ENCODE measurements around the gene CCNE1. TPM values are rescaled to one million over a fixed set of nuclear protein-coding genes. Genes with fewer than 3 reads are reported as not detected.

The CCNE1 gene
- 7.0 and 8.9 TPM in 2 replicates for total RNA-seq (2012; rRNA removed)

DNA sequence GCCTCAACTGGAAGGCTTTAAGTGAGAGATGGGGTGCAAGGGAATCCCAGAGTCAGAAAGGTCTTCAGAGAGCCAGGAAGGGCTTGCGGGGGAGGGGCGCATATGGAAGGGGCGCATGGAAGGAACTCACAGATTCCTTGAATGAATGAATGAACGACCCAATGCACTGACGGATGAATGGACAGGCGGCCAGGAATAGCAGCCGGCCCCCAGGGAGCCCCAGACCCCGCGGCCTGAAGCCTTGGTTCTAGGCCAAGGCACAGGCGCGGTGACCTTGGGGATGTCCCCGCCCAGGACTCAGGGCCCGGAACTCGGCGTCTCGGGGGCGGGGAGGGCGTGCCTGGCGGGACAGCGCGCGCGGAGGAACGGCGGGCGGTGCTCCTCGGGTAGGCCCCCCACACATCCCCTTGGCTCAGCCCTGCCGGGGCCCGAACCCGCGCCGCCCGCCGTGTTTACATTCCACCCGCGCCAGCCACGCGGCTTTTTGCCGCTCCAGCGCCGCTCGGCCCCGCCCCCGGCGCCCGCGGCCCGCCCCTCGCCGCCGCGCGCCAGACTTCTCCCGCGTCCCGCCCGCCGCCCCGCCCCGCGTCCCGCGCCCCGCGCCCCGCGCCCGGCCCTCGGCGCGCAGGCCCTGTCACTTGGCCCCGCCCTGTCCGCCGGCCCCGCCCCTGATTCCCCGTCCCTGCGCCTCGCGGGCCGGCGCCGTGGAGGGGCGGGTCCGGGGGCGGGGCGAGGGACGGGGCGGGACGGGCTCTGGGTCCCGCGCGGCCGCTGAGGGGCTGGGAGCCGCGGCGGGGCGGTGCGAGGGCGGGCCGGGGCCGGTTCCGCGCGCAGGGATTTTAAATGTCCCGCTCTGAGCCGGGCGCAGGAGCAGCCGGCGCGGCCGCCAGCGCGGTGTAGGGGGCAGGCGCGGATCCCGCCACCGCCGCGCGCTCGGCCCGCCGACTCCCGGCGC, at the start of gene CCNE1:
Gene CCNE1, plus strand, starts transcription at position 867 of the 955 bp plus-strand sequence. CDS start 565 bp downstream, outside the sequence.
- H3K9me3 ChIP-seq (replicated peaks; ENCODE audit: low read length) = no peaks in the 10 kb centered on the region
- no peaks in the 10 kb centered on the region for H3K27me3 ChIP-seq (ENCODE audit: control insufficient read depth, insufficient read depth, low read length)
- H3K4me1 ChIP-seq (ENCODE audit: control insufficient read depth, insufficient read depth, low read length) = peaks cover 5% of the 10 kb centered on the region
- no peaks in the 10 kb centered on the region for H3K36me3 ChIP-seq (ENCODE audit: insufficient read depth, low read length)
- peak within 1 kb of the TSS; percentile 65 for H3K9ac ChIP-seq (ENCODE audit: low read depth, low read length)
- peak within 1 kb of the TSS; percentile 86 for H3K4me2 ChIP-seq (ENCODE audit: low read length)
- peak within 1 kb of the TSS; percentile 71 for H3K4me3 ChIP-seq (ENCODE audit: low read length)

DNA sequence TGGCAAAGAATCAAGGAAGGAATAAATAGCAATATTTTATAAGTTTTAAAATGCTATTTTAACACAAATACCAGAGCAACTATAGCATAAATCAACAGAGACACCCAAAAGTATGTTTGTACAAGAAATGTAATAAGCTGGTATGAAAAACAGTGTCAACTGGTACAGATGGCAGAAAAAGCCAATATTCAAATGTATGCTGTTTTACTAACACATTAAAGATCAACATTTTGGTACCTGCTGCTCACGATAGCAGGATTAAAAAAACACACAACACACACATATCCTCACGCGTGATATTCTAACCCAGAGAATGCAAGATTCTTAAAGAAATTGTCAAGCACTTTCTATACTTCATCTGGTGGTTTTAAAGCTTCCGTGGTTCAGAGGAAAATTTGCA, 48.6 kb upstream of the CCNE1 start:
- no peaks in the 10 kb centered on the region for H3K4me1 ChIP-seq (ENCODE audit: control insufficient read depth, insufficient read depth, low read length)
- H3K4me3 ChIP-seq (ENCODE audit: low read length) = no peak overlapping the region
- no peaks in the 10 kb centered on the region for H3K36me3 ChIP-seq (ENCODE audit: insufficient read depth, low read length)
- no peak overlapping the region for H3K9ac ChIP-seq (ENCODE audit: low read depth, low read length)
- H3K27me3 ChIP-seq (ENCODE audit: control insufficient read depth, insufficient read depth, low read length) = peaks cover 9% of the 10 kb centered on the region
- no peak overlapping the region for H3K4me2 ChIP-seq (ENCODE audit: low read length)
- H3K9me3 ChIP-seq (replicated peaks; ENCODE audit: low read length) = no peaks in the 10 kb centered on the region

DNA sequence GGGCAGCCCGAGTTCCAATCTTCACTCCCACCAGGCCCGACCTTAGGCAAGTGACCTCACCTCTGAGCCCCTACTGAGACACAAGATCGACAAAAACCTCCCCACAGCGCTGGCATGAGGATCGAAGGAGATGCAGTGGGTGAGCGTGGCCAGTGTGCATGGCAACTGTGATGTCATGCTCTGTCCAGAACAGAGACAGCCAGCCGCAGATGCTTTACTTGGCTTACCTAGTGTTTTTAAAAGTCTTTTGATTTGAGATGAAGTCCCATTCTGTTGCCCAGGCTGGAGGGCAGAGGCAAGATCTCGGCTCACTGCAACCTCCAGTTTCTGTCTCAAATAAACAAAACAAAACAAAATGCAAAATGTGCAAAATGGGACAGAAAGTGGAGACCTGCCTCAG, 47.4 kb upstream of the CCNE1 start:
- H3K4me2 ChIP-seq (ENCODE audit: low read length) = no peak overlapping the region
- H3K9ac ChIP-seq (ENCODE audit: low read depth, low read length) = no peak overlapping the region
- H3K4me3 ChIP-seq (ENCODE audit: low read length) = no peak overlapping the region
- peaks cover 9% of the 10 kb centered on the region for H3K27me3 ChIP-seq (ENCODE audit: control insufficient read depth, insufficient read depth, low read length)
- no peaks in the 10 kb centered on the region for H3K9me3 ChIP-seq (replicated peaks; ENCODE audit: low read length)
- H3K36me3 ChIP-seq (ENCODE audit: insufficient read depth, low read length) = no peaks in the 10 kb centered on the region
- H3K4me1 ChIP-seq (ENCODE audit: control insufficient read depth, insufficient read depth, low read length) = no peaks in the 10 kb centered on the region

DNA sequence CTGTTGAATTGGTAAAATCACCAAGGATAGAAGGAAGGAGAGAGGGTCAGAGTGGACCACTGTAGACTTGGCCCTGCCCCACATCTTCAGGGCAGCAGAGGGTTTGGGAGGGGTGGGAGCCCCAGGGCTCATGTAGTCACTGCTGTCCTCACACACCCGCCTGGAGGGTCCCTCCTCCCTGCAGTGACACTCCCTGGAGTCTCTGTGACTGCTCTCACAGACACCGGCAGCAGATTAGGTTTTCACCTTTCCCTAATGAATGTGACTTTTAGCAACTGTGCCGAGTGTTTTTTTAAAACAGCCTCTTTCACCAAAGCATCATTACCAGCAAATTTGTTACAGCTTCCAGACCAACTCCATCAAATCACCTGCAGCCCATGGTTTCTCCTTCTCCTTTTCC, 45.7 kb upstream of the CCNE1 start:
- no peak overlapping the region for H3K4me2 ChIP-seq (ENCODE audit: low read length)

DNA sequence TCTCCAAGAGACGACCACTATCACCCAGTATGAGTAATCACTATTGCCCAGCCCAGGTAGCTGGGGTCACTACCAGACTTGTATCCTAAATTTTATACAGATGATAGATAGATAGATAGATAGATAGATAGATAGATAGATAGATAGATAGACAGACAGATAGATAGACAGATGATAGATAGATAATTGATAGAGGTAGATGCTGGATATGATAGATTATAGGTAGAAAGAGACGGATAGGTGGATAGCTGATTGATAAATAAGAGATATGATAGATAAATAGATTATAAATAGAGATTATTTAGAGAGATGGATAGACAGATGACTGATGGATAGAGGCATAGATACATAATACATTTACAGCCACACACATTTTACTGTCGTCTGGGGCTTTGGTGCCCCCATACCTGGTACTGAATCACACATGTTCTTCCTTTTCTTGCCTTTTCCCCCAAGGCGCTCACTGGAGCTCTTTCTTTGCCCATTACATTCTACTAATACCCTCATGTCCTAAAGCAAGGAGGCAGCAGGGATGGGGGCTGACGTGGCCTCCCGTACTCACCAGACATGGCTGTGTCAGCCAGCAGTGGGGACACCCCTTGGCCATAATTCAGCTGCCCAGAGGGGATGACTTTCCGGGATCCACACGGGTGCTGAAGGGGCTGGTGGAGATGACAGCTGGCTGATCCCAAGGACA, 44.6 kb upstream of the CCNE1 start:
- H3K4me3 ChIP-seq (ENCODE audit: low read length) = no peak overlapping the region
- no peaks in the 10 kb centered on the region for H3K9me3 ChIP-seq (replicated peaks; ENCODE audit: low read length)
- no peak overlapping the region for H3K4me2 ChIP-seq (ENCODE audit: low read length)
- H3K4me1 ChIP-seq (ENCODE audit: control insufficient read depth, insufficient read depth, low read length) = no peaks in the 10 kb centered on the region
- H3K36me3 ChIP-seq (ENCODE audit: insufficient read depth, low read length) = no peaks in the 10 kb centered on the region
- H3K9ac ChIP-seq (ENCODE audit: low read depth, low read length) = no peak overlapping the region
- H3K27me3 ChIP-seq (ENCODE audit: control insufficient read depth, insufficient read depth, low read length) = peaks cover 7% of the 10 kb centered on the region

More for the DNA sequence above, 45.7 kb upstream of the CCNE1 start:
- Histone ChIP-seq H3K9ac (ENCODE audit: low read depth, low read length) (no peak overlapping the region), H3K27me3 (ENCODE audit: control insufficient read depth, insufficient read depth, low read length) (peaks cover 9% of the 10 kb centered on the region), H3K4me3 (ENCODE audit: low read length) (no peak overlapping the region), H3K4me1 (ENCODE audit: control insufficient read depth, insufficient read depth, low read length) (no peaks in the 10 kb centered on the region), H3K9me3 (replicated peaks; ENCODE audit: low read length) (no peaks in the 10 kb centered on the region), H3K36me3 (ENCODE audit: insufficient read depth, low read length) (no peaks in the 10 kb centered on the region)

DNA sequence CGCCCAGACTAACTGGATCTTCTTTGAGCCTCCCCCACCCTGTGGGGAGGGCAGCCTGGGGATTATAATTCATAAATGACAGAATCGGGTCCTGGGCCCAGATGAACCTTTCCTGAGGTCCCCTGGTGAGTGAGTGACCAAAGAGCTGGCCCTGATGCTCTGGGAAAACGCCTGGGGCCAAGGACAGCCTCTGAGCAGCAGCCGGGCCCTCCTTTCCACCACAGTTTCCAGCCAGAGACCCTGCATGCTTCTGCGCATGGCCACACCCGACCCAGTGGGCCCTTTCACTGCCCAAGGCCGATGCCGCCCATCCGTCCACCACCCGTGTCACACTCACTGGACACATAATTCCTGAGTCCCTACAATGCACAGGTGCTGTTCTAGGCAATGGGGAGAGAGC, 43.6 kb upstream of the CCNE1 start:
- no peaks in the 10 kb centered on the region for H3K4me1 ChIP-seq (ENCODE audit: control insufficient read depth, insufficient read depth, low read length)
- no peaks in the 10 kb centered on the region for H3K36me3 ChIP-seq (ENCODE audit: insufficient read depth, low read length)
- H3K4me2 ChIP-seq (ENCODE audit: low read length) = no peak overlapping the region
- no peak overlapping the region for H3K9ac ChIP-seq (ENCODE audit: low read depth, low read length)
- H3K9me3 ChIP-seq (replicated peaks; ENCODE audit: low read length) = no peaks in the 10 kb centered on the region
- no peak overlapping the region for H3K4me3 ChIP-seq (ENCODE audit: low read length)
- H3K27me3 ChIP-seq (ENCODE audit: control insufficient read depth, insufficient read depth, low read length) = peaks cover 7% of the 10 kb centered on the region

DNA sequence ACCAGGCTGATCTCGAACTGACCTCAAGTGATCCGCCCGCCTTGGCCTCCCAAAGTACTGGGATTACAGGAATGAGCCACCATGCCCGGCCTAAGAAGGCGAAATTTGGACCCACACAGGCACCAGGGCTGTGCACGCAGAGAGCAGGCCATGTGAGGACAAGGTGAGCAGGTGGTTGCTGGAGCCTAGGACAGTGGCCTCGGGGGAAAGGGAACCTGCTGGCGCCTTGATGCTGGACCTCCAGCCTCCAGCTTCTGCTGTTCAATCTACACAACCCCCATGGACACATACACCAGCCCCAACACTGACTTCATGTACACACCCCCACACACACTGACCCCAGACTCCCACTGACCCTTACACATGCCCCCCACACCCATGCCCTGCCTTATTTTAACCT, 41.8 kb upstream of the CCNE1 start:
- Histone ChIP-seq H3K4me2 (ENCODE audit: low read length) (no peak overlapping the region), H3K9ac (ENCODE audit: low read depth, low read length) (no peak overlapping the region)

DNA sequence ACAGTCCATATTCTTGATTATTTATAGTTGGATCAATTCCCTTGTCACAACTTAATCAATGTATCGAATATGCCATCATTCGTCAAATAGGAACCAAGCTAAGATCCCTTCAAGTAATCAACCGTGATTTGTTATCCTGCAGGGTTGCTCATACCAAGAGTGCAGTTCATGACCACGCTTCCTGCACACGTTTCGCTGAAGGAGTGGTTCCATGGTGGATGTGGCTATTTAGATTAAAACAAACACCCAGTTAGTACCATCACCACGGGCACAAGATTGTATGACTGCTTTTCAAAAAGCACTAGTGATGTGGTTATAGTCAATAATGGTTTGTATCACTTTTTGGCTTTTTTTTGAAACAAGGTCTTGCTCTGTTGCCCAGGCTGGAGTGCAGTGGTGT, 41.1 kb upstream of the CCNE1 start:
- Histone ChIP-seq H3K9me3 (replicated peaks; ENCODE audit: low read length) (no peaks in the 10 kb centered on the region), H3K36me3 (ENCODE audit: insufficient read depth, low read length) (no peaks in the 10 kb centered on the region), H3K4me3 (ENCODE audit: low read length) (no peak overlapping the region), H3K27me3 (ENCODE audit: control insufficient read depth, insufficient read depth, low read length) (peaks cover 7% of the 10 kb centered on the region), H3K4me2 (ENCODE audit: low read length) (no peak overlapping the region), H3K4me1 (ENCODE audit: control insufficient read depth, insufficient read depth, low read length) (no peaks in the 10 kb centered on the region), H3K9ac (ENCODE audit: low read depth, low read length) (no peak overlapping the region)

More for the DNA sequence above, 41.8 kb upstream of the CCNE1 start:
- no peaks in the 10 kb centered on the region for H3K9me3 ChIP-seq (replicated peaks; ENCODE audit: low read length)
- peaks cover 7% of the 10 kb centered on the region for H3K27me3 ChIP-seq (ENCODE audit: control insufficient read depth, insufficient read depth, low read length)
- H3K36me3 ChIP-seq (ENCODE audit: insufficient read depth, low read length) = no peaks in the 10 kb centered on the region
- no peak overlapping the region for H3K4me3 ChIP-seq (ENCODE audit: low read length)
- no peaks in the 10 kb centered on the region for H3K4me1 ChIP-seq (ENCODE audit: control insufficient read depth, insufficient read depth, low read length)

DNA sequence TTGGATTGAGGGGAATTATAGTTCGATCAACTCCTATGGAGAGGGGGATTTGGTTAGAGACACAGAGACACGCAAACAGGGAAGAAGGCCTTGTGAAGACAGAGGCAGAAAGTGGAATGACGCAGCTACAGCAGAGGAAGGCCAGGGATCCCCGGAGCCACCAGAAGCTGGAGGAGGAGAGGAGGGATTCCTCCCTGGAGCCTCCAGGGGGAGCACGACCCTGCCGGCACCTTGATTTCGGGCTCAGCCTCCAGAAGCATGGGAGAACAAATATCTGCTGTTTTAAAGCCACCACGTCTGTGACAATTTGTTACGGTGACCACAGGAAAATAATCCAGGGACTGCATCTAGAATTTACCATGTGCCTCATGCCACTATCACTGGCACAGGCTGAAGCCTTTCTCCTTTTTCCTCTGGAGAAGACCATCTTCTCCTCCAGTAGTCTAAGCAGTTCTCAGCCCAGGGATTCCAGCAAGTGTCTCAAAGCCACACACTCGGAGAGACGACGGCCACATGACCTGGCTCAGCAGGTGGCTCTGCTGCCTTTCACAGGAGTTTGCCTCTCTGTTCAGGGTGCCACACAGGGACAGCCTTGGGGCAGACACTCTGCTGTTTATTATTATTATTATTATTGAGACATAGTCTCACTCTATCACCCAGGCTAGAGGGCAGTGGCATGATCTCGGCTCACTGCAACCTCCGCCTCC, 39.9 kb upstream of the CCNE1 start:
- Histone ChIP-seq H3K9me3 (replicated peaks; ENCODE audit: low read length) (no peaks in the 10 kb centered on the region), H3K27me3 (ENCODE audit: control insufficient read depth, insufficient read depth, low read length) (peaks cover 7% of the 10 kb centered on the region), H3K4me2 (ENCODE audit: low read length) (no peak overlapping the region), H3K4me1 (ENCODE audit: control insufficient read depth, insufficient read depth, low read length) (no peaks in the 10 kb centered on the region), H3K9ac (ENCODE audit: low read depth, low read length) (no peak overlapping the region), H3K4me3 (ENCODE audit: low read length) (no peak overlapping the region), H3K36me3 (ENCODE audit: insufficient read depth, low read length) (no peaks in the 10 kb centered on the region)

DNA sequence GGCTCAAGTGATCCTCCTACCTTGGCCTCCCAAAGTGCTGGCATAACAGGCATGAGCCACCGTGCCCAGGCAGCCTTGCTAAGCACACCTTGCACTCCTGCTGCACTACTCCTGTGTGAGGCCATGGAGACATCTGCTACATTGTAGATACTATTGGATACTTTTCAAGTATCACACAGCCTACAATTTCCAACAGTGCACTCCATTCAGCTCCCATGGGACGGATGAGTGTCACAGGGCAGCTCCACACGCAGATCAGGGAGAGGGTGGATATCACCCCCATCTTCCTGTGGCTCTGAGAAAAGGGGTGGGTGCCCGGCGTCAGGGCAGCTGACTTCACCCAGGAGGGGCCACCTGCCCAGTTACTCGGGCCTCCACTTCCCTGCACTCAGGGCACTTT, 39.1 kb upstream of the CCNE1 start:
- no peaks in the 10 kb centered on the region for H3K36me3 ChIP-seq (ENCODE audit: insufficient read depth, low read length)
- no peak overlapping the region for H3K9ac ChIP-seq (ENCODE audit: low read depth, low read length)
- H3K9me3 ChIP-seq (replicated peaks; ENCODE audit: low read length) = no peaks in the 10 kb centered on the region
- no peak overlapping the region for H3K4me2 ChIP-seq (ENCODE audit: low read length)
- peaks cover 8% of the 10 kb centered on the region for H3K27me3 ChIP-seq (ENCODE audit: control insufficient read depth, insufficient read depth, low read length)
- H3K4me3 ChIP-seq (ENCODE audit: low read length) = no peak overlapping the region
- no peaks in the 10 kb centered on the region for H3K4me1 ChIP-seq (ENCODE audit: control insufficient read depth, insufficient read depth, low read length)

DNA sequence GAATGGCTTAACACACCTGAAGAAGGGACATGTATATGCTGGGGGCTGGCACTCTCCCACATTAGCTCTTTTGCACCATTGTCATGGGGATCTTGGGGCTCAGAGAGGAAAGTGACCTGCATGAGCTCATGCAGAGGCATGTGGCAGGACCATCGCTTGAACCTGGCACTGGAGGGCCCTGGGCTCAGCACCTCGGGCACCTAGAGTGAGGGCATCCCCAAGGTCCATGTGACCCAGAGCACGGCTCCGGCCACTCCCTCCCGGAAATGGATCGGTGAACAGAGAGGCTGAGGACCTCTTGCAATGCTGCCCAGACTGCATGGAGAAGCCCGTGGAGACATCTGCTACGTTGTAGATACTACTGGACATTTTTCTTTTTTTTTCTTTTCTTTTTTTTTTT, 38.6 kb upstream of the CCNE1 start:
- H3K4me3 ChIP-seq (ENCODE audit: low read length) = no peak overlapping the region
- no peaks in the 10 kb centered on the region for H3K9me3 ChIP-seq (replicated peaks; ENCODE audit: low read length)
- no peaks in the 10 kb centered on the region for H3K36me3 ChIP-seq (ENCODE audit: insufficient read depth, low read length)
- H3K9ac ChIP-seq (ENCODE audit: low read depth, low read length) = no peak overlapping the region
- H3K4me1 ChIP-seq (ENCODE audit: control insufficient read depth, insufficient read depth, low read length) = no peaks in the 10 kb centered on the region
- peaks cover 9% of the 10 kb centered on the region for H3K27me3 ChIP-seq (ENCODE audit: control insufficient read depth, insufficient read depth, low read length)
- H3K4me2 ChIP-seq (ENCODE audit: low read length) = no peak overlapping the region

All from skeletal muscle satellite cell (primary cell).